ENCODE results near the gene SACM1L.
A peak's percentile ranks its signal among the peaks of the same experiment; 100 is the strongest.
"Not testable (repeated sequence)": the region's sequence is repeated elsewhere in the genome, so short reads cannot be mapped to it uniquely, and the experiment has no call there.

Gene SACM1L

DNA sequence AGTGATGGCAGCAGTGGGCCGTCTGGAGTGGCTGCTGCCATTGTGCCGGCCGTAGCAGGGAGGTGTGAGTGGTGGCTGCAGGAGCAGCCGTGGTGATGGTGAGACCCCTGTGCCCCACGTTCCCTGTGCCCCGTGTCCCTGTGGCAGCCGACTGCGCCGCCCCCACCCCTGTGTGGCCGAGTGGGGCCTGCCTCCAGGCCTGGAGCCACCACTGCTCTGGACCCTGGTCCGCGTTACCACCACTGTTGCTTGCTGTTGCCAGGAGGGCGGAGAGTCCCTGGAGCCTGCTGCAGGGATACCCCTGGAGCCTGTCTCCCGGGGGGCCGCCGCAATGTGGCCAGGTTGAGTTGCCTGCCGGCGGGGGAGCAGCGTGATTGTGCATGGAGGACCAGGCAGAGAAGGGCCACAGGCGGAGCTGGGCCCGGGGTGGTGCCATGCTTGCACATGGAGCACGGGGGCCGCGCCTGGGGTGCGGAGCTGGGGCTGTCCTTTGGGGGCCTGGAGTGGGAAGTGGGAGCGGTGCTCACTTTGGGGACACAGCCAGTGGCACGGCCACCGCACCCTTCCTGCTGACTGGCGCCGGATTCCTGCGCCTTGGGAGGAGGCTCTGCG lies 57.1 kb downstream of the SACM1L start:
- no peak for DNase-seq

- no peak for DNase-seq
These were observed 57.8 kb downstream of the SACM1L start for GRCh38 chr3:45746777-45747622.

- DNase-seq: no peak
These were observed 58.9 kb downstream of the SACM1L start for GRCh38 chr3:45748068-45748467.

DNA sequence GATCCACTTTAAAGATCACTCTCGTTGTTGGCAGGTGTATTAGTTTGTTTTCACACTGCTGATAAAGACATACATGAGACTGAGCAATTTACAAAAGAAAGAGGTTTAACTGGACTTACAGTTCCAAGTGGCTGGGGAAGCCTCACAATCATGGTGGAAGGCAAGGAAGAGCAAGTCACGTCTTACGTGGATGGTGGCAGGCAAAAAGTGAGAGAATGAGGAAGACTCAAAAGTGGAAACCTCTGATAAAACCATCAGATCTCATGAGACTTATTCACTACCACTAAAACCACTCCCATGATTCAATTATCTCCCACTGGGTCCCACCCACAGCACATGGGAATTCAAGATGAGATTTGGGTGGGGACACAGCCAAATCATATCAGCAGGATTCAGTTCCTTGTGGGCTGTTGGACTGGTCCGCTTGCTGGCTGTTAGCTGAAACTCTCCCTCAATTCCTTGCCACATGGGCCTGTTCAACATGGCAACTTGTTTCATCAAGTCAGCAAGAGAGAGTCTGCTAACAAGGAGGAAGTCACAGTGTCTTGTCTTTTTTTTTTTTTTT lies 59.9 kb downstream of the SACM1L start:
- not testable (repeated sequence) for DNase-seq

- DNase-seq: no peak
These were observed 60.7 kb downstream of the SACM1L start for GRCh38 chr3:45749880-45750279.

GRCh38 chr3:45751537-45752242 lies 62.5 kb downstream of the SACM1L start:
- DNase-seq: no peak

DNA sequence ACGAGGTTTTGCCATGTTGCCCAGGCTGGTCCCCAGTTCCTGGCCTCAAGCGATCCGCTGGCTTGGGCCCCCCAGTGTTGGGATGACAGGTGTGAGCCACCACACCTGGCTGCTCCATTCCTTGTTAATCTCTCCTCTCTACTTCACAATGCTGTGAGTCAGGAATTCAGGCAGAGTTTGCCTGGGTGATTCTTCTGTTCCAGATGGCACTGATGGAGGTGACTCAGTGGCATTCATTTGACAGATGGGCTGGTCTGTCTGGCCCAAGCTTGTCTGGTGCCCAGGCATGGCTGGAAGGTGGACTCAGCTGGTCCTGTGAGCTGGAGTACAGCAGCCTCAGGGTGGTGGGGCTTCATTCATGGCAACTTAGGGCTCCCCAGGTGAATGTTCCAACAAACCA lies 63.9 kb downstream of the SACM1L start:
- no peak for DNase-seq

DNA sequence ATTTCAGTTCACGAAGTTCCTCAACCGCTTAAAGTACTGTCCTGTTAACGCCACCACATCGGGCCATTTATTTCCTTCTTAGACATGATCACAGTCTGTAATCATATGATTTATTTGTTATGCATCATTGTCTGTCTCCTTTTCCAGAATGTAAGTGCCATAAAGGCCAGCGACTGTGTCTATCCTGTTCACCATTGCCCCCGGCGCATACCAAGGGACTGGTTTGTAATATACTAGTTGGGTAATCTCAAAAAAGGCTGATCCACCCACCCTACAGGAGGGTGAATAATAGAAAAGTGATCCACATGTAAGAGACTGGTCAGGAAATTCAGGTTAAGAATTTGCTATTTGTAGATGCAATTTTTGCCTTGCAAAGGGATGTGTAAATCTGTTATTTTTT lies 65.3 kb downstream of the SACM1L start:
- no peak for DNase-seq

DNA sequence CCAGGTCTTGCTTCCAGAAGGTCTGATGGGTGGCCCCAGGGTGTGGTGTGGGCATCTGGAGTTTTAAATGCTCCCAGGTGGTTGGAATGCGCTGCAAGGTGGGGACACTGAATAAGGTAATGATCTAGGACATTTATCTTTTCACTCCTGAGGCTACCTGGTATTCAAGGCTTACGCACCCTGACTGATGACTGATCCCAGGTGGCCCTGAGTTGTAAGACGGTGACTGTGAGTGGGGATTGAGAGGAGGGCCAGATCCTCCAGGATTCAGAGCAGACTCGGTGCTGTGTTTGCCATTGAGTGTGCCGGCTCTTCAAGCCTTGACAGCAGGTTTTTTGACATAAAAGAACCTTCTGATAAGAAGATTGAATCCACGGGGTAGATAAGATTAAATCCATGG lies 66.9 kb downstream of the SACM1L start:
- DNase-seq: no peak

DNA sequence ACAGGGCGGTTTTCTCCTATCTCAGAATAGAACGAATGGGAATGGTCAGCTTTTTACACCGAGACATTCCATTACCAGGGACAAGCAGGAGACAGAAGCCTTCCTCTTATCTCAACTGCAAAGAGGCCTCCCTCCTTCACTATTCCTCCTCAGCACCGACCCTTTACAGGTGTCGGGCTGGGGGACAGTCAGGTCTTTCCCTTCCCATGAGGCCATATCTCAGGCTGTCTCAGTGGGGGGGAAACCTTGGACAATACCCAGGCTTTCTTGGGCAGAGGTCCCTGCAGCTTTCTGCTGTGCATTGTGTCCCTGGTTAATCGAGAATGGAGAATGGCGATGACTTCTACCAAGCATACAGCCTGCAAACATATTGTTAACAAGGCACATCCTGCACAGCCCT lies 67.9 kb downstream of the SACM1L start:
- DNase-seq: not testable (repeated sequence)

GRCh38 chr3:45758871-45759270 lies 69.7 kb downstream of the SACM1L start:
- DNase-seq: no peak

DNA sequence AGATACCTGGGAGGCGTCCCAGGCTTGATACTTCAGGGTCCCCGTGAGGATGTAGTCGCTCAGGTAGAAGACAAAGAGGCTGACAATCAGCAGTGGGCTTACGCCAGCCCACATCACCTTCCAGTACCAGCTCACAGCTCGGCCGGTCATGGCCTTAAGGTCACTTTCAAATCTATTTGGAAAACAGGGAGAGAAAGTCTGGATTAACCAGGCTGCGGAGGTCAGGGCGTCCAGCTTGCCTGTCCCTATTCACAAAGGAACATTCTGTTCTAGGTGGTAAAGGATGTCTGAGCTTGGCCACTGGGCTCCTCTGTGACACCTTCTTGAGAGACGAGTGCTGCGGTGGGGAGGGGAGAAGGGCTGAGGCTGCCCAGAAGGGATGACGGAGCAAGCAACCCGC lies 70.7 kb downstream of the SACM1L start:
- DNase-seq: no peak

DNA sequence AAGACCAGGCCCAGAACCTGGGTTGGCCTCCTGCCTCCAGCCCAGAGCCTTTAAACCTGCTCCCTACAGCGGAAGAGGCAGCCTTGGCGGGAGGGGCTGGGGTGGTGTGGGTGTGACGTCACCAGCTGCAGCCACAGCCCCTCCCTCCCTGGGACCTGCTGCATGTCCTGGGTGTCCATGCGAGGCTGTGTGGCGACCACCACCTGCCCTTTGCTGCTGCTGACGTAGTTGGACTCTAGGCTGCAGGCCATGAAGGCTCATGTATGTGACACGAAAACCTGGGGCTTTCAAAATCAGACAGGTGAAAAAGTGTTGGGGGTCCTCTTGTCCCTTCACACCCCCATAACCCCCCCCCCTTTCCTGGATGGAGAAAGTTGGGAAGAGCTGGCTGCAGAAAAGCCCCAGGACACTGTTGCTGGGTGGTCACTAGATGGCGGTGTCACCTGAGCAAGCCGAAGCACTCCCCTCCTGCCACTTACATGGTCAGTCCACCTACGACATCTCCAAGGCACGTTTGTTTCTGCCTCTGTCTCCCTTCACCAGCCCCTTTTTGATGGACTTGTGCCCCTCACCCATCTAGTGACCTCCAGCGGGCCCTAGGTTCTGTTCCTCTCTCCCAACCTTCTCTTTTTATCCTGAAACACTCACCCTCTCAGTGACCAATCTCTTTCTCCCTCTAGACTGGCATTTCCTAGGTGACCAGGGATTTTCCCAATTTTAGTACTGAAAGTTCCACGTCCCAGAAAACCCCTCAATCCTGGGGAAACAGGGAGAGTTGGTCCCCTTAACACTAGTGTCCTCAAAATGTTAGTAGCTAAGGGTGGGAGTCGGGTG lies 71.9 kb downstream of the SACM1L start:
- DNase-seq: peak; percentile 58

- no peak for DNase-seq
These were observed 72.6 kb downstream of the SACM1L start for GRCh38 chr3:45761831-45762230.

- DNase-seq: no peak
These were observed 73.6 kb downstream of the SACM1L start for GRCh38 chr3:45762647-45763302.

GRCh38 chr3:45763303-45763675 lies 74.1 kb downstream of the SACM1L start:
- no peak for DNase-seq

DNA sequence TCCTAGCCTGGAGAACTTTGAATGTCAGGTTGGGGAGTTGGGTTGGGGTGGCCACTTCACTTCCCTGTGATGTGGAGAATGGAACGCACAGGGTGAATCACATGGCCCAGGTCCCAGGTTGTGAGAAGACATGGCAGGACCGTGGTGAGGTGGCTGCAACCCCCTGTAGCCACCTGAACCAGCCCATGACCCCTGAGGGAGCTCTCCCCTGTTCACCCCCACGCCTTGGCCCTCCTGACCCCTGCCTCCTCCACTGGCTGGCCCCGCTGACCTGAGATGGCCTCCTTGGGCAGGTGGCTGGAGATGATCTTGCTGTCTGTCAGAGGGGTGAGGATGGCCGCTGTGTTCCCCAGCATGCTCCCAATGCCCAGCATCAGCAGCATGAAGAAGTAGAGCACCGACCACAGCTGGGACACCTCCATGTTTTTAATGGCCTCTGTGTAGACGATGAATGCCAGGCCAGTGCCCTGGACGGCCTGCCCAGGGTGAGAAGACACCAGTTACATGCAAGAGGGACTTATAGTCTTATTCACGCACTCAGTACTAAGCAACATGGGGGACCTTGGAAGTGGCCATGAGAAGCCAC lies 76.2 kb downstream of the SACM1L start:
- DNase-seq: no peak

DNA sequence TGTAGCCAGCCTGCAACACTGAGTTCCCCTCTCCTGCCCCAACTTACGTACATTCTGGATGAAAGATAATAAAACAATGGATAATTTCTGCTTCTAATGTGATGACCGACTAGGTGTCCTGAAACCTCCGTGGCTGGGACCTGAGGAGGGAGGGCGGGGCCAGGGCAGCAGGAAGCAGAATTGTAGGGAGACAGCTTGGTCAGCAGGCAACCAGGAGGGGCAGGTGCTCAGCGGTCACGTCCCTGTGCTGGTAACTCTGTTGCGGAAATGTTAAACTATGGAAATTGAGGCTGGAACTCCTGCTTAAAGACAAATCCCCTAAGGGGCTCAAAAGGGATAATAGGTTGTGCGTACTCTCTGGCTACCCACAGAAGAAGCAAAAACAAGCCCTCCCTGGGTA lies 76.8 kb downstream of the SACM1L start:
- no peak for DNase-seq

GRCh38 chr3:45771166-45771775 lies 82.1 kb downstream of the SACM1L start:
- no peak for DNase-seq

GRCh38 chr3:45771831-45772230 lies 82.6 kb downstream of the SACM1L start:
- no peak for DNase-seq

- DNase-seq: no peak
These were observed 83.3 kb downstream of the SACM1L start for GRCh38 chr3:45772341-45773035.

All from EL (cell line).